Loucy (cell line): ENCODE measurements around the gene NPY4R2.
"Not testable (repeated sequence)": the region's sequence is repeated elsewhere in the genome, so short reads cannot be mapped to it uniquely, and the experiment has no call there.

Source experiments
- EZH2phosphoT487 ChIP-seq: fragments of 200-600 bp; IDR thresholded peaks from 2 replicates; pipeline ENCODE4 v1.6.1; 2018; ENCODE audit warnings: antibody characterized with exemption, mild to moderate bottlenecking, moderate library complexity, borderline replicate concordance
- TF ChIP-seq, protein P1 (sequence below): fragments of 200-600 bp; sonication (generic); conservative IDR thresholded peaks from 2 replicates; pipeline ENCODE4 v1.5.1; 2014; ENCODE audit warnings: mild to moderate bottlenecking, antibody characterized with exemption, low read length

DNA sequence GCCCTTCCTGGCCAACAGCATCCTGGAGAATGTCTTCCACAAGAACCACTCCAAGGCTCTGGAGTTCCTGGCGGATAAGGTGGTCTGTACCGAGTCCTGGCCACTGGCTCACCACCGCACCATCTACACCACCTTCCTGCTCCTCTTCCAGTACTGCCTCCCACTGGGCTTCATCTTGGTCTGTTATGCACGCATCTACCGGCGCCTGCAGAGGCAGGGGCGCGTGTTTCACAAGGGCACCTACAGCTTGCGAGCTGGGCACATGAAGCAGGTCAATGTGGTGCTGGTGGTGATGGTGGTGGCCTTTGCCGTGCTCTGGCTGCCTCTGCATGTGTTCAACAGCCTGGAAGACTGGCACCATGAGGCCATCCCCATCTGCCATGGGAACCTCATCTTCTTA is 4.0 kb downstream of the NPY4R2 start:
- TF ChIP-seq, protein P1, sequence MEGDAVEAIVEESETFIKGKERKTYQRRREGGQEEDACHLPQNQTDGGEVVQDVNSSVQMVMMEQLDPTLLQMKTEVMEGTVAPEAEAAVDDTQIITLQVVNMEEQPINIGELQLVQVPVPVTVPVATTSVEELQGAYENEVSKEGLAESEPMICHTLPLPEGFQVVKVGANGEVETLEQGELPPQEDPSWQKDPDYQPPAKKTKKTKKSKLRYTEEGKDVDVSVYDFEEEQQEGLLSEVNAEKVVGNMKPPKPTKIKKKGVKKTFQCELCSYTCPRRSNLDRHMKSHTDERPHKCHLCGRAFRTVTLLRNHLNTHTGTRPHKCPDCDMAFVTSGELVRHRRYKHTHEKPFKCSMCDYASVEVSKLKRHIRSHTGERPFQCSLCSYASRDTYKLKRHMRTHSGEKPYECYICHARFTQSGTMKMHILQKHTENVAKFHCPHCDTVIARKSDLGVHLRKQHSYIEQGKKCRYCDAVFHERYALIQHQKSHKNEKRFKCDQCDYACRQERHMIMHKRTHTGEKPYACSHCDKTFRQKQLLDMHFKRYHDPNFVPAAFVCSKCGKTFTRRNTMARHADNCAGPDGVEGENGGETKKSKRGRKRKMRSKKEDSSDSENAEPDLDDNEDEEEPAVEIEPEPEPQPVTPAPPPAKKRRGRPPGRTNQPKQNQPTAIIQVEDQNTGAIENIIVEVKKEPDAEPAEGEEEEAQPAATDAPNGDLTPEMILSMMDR: not testable (repeated sequence)
- not testable (repeated sequence) for TF ChIP-seq EZH2phosphoT487
